GM18861 (cell line): ENCODE data around the gene ADAM22.

ENCODE experiments used
- ATAC-seq: cut with Tn5 transposase; IDR thresholded peaks from one replicate; pipeline ENCODE4 v1.9.1; 2021; ENCODE audit not compliant: unreplicated experiment

ADAM22 gene

GRCh38 chr7:88034083-88034695 is 100.1 kb downstream of the ADAM22 start:
- no peak for ATAC-seq

- ATAC-seq: no peak
Measured at GRCh38 chr7:88037050-88037449, 103.0 kb downstream of the ADAM22 start.

GRCh38 chr7:88040694-88041093 is 106.6 kb downstream of the ADAM22 start:
- ATAC-seq: no peak

- ATAC-seq: no peak
Measured at GRCh38 chr7:88041583-88041982, 107.5 kb downstream of the ADAM22 start.

GRCh38 chr7:88042157-88042556 is 108.1 kb downstream of the ADAM22 start:
- peak; percentile 46 for ATAC-seq

- no peak for ATAC-seq
Measured at GRCh38 chr7:88042803-88043202, 108.8 kb downstream of the ADAM22 start.

- ATAC-seq: no peak
Measured at GRCh38 chr7:88044069-88044468, 110.0 kb downstream of the ADAM22 start.

GRCh38 chr7:88046839-88047573 is 113.0 kb downstream of the ADAM22 start:
- ATAC-seq: no peak

- no peak for ATAC-seq
Measured at GRCh38 chr7:88057655-88058054, 123.6 kb downstream of the ADAM22 start.

GRCh38 chr7:88062238-88062637 is 128.2 kb downstream of the ADAM22 start:
- no peak for ATAC-seq

- ATAC-seq: no peak
Measured at GRCh38 chr7:88069093-88069492, 135.0 kb downstream of the ADAM22 start.

- ATAC-seq: peak; percentile 77
Measured at GRCh38 chr7:88071994-88072714, 138.1 kb downstream of the ADAM22 start.

GRCh38 chr7:88072715-88073055 is 138.6 kb downstream of the ADAM22 start:
- peak; percentile 21 for ATAC-seq

GRCh38 chr7:88073626-88074025 is 139.6 kb downstream of the ADAM22 start:
- no peak for ATAC-seq

GRCh38 chr7:88075216-88075615 is 141.2 kb downstream of the ADAM22 start:
- ATAC-seq: no peak

- no peak for ATAC-seq
Measured at GRCh38 chr7:88083883-88084282, 149.8 kb downstream of the ADAM22 start.

- ATAC-seq: no peak
Measured at GRCh38 chr7:88089561-88089960, 155.5 kb downstream of the ADAM22 start.

- no peak for ATAC-seq
Measured at GRCh38 chr7:88090240-88090639, 156.2 kb downstream of the ADAM22 start.

- ATAC-seq: peak; percentile 68
Measured at GRCh38 chr7:88090671-88091070, 156.6 kb downstream of the ADAM22 start.

- ATAC-seq: no peak
Measured at GRCh38 chr7:88091988-88092675, 158.1 kb downstream of the ADAM22 start.

- ATAC-seq: no peak
Measured at GRCh38 chr7:88092676-88092999, 158.6 kb downstream of the ADAM22 start.

- ATAC-seq: no peak
Measured at GRCh38 chr7:88101769-88102168, 167.7 kb downstream of the ADAM22 start.
